IPS-18c (cell line): ENCODE data around the gene CASKIN2.
"Not testable (repeated sequence)": the region's sequence is repeated elsewhere in the genome, so short reads cannot be mapped to it uniquely, and the experiment has no call there.

Source experiments
- H3K4me3 ChIP-seq: 2 replicates; pipeline ENCODE4 v1.7.0; 2013; ENCODE audit warnings: low read depth, mild to moderate bottlenecking, low read length, moderate library complexity; ENCODE audit not compliant: insufficient read depth
- H3K9me3 ChIP-seq: one replicate; pipeline ENCODE4 v1.6.1; 2013; ENCODE audit warnings: mild to moderate bottlenecking, low read length, moderate library complexity; ENCODE audit not compliant: control insufficient read depth, insufficient read depth

The CASKIN2 gene

DNA sequence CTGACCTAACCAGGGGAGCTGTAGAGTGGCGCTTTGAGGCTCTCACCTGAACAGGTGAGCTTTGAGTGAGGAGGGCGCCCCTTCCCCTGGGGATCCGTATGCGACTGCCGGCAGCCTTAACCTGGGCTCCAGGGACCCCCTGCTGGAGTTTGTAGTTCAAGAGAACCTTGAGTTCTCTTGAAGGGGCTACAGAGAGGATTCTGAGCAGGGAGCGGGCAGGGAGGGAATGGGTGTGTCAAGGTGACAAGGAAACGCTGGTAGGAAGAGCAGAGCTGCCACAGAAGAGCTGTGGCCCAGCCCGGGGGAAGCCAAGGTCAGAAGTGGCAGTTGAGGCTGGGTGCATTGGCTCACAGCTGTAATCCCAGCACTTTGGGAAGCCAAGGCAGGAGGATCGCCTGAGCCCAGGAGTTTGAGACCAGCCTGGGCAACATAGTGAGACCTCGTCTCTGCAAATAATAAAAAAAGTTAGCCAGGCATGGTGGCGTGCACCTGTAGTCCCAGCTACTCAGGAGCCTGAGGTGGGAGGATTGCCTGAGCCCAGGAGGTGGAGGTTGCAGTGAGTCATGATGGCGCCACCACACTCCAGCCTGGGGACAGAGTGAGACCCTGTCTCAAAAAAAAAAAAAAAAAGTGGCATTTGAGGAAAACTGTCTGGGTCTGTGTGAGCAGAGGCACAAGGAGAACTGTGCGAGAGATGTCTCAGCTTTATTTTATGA is 11.4 kb upstream of the CASKIN2 start:
- H3K4me3 ChIP-seq = peak overlapping the region; percentile 74

DNA sequence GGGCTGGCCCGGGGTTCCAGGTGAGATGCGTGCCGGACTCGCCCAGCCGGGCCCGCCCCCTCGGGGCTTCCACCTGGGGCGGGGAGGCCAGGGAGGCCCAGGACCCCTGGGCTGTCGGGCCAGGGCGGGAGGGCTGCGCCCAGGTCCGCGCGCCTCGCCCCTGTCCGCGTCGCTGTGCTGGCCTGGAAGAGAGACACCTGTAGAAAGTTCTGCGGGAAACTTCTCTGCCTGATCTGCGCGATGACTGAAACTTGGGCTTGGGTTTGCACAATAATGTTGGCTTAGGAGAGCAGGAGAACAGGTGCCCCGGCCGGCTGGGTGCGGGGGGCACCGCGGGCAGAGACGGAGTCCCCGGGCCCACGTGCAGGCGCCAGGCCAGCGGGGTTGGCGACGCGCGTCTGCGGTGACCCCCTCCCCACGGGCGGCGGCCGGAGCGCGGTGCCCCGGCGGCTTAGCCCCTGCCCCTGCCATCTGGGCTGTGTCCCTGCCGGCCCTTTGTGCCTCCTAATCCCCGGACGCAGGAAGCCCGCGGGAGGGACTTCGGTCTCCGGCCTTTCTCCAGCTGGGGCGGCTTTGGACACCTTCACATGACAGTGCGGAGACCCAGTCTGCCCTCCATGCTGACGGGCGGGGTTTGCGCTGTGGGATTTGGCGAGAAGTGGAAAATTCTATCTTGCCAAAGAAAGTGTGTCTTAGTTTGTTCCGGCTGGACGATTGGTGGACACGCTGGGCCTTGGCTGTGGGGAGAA is 10.6 kb upstream of the CASKIN2 start:
- Histone ChIP-seq H3K9me3 (no peaks in the 10 kb centered on the region), H3K4me3 (peak overlapping the region; percentile 74)

More for the DNA sequence above, 11.4 kb upstream of the CASKIN2 start:
- H3K9me3 ChIP-seq = peaks cover 2% of the 10 kb centered on the region

DNA sequence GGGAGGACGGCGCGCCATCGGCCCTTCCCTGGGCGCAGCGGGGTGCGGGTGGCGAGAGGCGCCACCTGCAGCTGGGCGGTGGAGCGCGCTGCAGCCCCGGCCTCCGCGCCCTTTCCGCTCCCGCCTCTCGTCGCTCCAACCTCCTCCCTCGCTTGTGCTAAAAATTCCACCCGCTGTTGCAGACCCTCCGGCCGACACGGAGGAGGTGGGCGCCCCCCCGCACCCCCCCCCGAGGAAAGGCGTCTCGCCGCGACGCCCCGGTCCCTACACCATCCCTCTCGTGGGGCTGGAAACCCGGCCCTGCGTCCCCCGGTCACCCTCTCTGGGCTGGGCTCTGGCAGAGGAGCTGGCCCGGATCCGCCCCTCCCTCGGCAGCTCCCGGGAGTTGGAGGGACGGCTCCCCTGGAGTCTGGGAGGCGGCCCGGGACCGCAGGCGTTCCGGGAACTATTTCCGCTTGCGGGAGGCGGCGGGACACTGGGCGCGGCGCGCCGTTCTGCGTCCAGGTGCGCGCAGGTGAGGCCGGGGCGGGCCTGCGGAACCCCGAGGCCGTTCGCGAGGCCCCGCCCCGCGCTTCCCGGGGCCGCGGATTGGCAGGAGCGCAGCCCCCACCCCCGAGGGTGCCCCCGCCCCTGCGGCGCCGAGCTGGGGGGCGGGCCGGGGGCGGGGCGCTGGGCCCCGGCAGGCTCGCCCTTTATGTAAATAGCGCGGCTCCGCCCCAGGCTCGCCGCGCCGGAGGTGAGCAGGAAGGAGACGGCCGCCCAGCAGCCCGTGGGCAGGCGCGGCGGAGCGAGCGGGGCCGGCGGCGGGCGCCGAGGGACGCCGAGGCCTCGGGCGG is 9.9 kb upstream of the CASKIN2 start, which contains the start of gene LLGL2:
Gene LLGL2, plus strand, starts transcription at position 728 of the 836 bp plus-strand sequence. CDS start 17,730 bp downstream, outside the sequence.
- Histone ChIP-seq H3K9me3 (no peaks in the 10 kb centered on the region), H3K4me3 (peak within 1 kb of the TSS; percentile 91)

DNA sequence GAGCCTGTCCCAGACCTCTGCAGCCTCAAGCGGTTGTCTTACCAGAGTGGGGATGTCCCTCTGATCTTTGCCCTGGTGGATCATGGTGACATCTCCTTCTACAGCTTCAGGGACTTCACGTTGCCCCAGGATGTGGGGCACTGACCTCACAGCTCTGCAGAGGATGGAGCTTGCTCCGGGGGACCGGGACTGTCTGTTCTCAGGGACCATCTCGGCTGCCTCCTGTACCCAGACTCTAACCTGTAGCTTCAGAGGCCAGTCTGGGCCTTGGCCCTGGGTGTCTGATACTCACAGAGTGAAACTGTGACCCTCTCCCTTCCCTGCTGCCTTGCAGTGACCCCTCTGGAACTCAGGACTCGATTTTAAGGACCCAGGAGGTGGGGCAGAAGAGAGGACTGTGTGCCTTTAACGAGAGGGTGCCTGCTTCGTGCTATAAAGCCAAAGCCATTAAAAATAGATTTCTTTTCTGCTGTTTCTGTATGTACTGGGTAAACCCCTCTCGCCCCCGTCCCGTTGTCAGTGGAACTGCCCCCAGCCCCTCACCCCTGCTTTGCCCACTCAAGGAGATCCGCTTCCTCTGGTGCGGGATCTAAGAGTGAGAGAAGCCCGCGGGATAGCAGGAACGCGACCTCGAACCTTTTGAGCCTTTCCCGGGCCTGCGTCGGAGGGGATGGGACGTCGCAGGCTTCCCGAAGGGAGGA is 9.1 kb upstream of the CASKIN2 start:
- Histone ChIP-seq H3K9me3 (no peaks in the 10 kb centered on the region), H3K4me3 (peak overlapping the region; percentile 91)

DNA sequence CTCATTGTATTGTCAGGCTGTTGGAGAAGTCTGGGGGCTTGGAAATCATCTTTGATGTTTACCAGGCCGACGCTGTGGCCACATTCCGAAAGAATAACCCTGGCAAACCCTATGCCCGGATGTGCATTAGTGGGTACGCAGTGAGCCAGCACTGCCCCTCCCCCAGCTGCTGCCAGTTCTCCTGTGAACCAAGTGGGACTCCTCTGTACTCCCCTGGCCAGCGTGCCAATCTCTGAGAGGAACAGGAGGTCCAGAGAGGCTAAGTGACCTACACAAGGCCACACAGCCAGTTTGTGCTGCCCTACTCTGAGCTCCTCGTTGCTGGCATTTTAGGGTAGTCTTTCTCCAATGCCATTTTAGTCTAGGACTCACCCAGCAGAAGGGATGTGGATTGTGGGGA is 8.3 kb upstream of the CASKIN2 start:
- H3K4me3 ChIP-seq = no peak overlapping the region
- H3K9me3 ChIP-seq = no peaks in the 10 kb centered on the region

DNA sequence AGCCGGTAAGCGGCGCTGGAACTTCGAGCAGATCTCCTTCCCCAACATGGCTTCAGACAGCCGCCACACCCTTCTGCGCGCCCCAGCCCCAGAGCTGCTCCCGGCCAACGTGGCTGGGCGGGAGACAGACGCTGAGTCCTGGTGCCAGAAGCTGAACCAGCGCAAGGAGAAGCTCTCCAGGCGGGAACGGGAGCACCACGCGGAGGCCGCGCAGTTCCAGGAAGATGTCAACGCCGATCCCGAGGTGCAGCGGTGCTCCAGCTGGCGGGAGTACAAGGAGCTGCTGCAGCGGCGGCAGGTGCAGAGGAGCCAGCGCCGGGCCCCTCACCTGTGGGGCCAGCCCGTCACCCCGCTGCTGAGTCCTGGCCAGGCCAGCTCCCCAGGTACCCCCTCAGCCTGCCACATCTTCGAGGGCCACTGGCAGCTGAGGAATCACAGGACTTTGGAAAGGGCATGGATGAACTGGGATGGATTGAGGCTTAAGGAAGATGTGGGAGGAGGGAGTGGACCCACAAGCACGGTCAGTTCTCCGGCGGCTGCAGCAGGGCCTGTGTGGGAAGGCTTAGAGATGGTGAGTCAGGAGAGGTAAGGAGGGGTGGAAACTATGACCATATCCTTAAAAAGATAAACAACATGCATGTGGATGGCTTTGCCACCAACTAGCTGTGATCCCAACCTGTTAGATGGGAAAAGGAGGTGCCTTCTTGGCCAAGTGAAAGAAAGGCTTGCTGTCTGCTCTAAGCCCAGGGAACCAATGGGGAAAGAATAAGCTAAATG is 6.8 kb upstream of the CASKIN2 start:
- H3K4me3 ChIP-seq = no peak overlapping the region
- H3K9me3 ChIP-seq = no peaks in the 10 kb centered on the region

DNA sequence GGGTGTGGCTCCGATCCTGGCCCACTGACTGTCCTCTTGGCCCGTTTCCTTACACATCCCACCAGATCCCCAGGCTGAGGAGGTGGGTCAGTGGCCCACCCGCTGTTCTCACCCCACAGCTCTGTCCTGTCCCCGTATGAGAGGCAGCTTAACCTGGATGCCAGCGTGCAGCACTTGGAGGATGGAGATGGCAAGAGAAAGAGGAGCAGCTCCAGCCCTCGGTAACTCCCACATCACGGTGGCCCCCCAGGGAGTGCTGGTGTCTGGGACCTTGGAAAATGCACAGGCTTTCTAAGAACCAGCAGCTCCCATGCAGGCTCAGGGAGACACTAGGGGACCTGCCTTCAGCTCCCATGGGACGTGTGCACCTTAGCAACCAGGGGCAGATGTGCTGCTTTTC is 6.0 kb upstream of the CASKIN2 start:
- no peak overlapping the region for H3K4me3 ChIP-seq
- H3K9me3 ChIP-seq = no peaks in the 10 kb centered on the region

DNA sequence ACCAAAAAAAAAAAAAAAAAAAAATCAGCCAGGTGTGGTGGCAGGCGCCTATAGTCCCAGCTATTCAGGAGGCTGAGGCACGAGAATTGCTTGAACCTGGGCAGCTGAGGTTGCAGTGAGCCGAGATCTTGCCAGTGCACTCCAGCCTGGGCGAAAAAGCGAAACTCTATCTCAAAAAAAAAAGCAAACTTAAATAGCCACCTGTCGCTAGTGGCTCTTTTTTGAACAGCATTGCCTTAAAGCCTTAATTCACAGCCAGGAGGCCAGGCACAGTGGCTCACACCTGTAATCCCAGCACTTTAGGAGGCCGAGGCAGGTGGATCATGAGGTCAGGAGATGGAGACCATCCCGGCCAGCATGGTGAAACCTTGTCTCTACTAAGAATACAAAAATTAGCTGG is 5.1 kb upstream of the CASKIN2 start:
- H3K4me3 ChIP-seq = not testable (repeated sequence)

DNA sequence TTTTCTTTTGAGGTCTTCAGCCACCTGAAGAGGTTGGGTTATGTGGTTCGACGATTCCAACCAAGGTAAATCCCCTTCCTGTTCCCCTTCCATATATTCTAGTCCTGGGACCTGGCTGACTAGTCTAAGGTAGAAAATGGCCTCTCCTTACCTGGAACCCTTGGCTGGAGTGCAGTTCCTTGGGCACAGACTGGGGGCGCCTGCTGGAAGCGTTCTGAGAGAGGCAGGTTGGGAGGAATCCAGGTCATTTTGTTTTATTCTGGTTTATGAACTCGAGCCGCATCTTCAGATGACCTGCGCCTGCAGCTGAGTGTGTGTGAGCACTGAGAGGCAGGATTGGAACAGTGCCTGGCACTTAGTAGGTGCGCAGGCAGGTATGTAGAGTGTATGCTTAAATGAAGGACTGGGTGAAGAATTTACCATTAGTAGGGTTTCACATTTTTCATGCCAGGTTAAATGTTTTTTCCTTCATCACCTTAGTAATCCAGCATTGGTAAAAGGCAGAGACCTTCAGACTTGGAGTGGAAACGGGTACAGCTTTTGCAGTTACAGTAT is 3.7 kb upstream of the CASKIN2 start:
- H3K4me3 ChIP-seq = no peak overlapping the region
- peaks cover 1% of the 10 kb centered on the region for H3K9me3 ChIP-seq

More for the DNA sequence above, 5.1 kb upstream of the CASKIN2 start:
- H3K9me3 ChIP-seq = not testable (repeated sequence)

DNA sequence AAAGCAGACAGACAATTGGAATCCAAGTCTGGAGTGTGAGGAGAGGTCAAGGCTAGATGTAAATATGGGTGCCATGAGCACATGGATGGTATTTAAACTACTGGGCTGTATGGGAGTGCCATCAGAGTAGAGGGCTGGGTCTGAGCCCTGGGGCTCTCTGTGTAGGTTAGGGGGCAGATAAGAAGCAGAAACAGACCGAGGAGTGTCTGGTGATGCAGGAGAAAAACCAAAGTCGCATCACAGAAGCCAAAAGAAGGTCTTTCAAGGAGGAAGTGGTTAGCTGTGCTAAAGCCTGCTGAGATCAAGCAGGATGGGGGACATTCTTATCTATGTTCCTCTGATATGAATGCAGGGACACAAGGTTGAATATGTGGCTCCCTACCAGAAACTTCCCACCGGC is 2.9 kb upstream of the CASKIN2 start:
- Histone ChIP-seq H3K9me3 (peaks cover 2% of the 10 kb centered on the region), H3K4me3 (no peak overlapping the region)

DNA sequence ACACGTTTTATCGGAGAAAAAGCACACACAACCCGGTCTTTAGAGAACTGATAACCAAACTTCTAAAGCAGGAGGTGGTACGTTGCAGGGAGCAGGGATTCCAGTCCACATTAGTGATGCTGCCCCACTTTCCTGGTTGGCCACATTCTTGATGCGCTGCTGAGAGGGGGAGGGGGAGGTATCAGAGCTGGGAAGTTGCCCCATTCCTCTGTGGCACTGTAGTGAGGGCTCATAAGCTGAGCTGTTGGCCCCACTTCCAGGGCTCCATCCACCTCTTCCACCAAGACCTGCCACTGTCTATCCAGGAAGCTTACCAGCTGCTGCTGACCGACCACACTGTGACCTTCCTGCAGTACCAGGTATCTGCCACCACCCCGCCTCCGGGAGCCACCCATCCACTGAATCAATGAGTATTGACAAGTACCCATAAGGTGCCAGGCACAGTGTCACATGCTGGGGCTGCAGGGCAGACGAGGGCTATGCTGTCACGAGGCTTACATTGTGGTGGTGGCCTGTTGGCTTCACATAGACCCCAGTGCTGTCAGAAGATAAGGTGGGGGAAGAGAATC is 2.0 kb upstream of the CASKIN2 start:
- peaks cover 2% of the 10 kb centered on the region for H3K9me3 ChIP-seq
- peak overlapping the region; percentile 77 for H3K4me3 ChIP-seq

DNA sequence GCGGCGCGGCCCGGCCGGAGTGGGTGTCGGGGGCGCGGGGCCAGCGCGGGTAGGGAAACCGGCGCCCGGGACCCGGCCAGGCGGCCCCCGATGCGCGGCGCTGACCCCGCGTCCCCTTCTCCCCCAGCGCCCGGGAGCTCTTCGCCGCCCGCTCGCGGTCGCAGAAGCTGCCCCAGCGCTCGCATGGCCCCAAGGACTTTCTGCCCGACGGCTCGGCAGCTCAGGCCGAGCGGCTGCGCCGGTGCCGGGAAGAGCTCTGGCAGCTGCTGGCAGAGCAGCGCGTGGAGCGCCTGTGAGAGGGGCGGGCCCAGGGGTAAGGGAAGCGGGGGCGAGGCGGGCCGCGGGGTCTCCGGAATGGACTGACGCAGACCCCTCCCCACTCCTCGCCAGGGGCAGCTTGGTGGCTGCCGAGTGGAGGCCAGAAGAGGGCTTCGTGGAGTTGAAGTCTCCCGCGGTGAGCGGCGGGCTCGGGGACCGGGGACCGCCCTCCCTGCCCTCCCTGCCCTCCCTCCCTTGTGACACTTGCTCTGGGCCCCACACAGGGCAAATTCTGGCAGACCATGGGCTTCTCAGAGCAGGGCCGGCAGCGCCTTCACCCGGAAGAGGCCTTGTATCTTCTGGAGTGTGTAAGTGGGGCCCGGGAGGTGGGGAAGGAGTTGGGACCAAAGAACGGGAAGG is 1.4 kb upstream of the CASKIN2 start:
- Histone ChIP-seq H3K4me3 (peak overlapping the region; percentile 77), H3K9me3 (peaks cover 2% of the 10 kb centered on the region)

DNA sequence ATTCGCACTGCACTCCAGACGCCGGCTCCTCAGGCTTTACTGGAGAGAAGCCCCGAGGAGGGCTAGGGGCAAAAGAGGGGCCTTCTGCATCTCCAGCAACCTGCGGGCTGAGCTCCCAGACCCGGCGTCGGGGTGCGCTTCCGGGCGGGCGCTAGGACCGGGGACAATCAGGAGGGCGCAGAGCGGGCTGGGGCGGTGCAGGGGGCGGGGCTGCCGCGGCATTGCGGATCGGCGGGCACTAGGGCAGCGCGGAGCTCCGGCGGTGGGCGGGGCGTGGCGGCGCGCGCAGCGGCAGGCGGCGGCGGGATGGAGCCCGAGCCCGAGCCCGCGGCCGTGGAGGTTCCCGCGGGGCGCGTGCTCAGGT is 900 bp upstream of the CASKIN2 start, which contains the start of gene TSEN54:
Gene TSEN54, plus strand, starts transcription at position 274 of the 364 bp plus-strand sequence. Its CDS starts 33 bp downstream, at position 307.
- Histone ChIP-seq H3K4me3 (peak within 1 kb of the TSS; percentile 77), H3K9me3 (peaks cover 2% of the 10 kb centered on the region)

DNA sequence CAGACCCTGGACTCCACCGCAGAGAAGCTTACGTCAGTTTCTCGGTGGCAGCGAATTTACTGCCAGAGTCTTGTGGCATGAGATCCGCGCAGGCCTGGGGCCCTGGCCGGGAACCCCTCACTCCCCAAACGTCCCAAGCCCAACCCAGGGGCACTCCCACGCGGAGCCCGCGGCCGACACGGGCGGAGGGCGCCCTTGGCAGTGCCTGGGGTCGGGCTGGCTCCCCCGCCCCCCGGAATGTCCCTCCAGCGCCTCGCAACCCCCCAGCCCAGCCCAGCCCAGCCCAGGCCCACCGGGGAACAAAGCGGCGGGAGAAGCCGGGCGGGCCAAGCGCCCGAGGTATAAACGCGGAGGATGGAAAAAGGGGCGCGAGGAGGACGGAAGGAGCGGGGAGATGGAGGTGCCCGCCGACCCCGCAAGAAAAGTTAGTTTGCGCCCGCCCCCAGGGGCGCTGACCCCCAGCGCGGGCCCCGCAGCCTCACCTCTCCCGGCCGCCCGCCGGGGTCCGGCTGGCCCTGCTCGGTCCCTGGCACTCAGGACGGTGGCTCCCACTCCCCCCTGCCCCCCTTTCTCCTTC is 330 bp downstream of the CASKIN2 start:
- peak overlapping the region; percentile 77 for H3K4me3 ChIP-seq
- peaks cover 2% of the 10 kb centered on the region for H3K9me3 ChIP-seq

DNA sequence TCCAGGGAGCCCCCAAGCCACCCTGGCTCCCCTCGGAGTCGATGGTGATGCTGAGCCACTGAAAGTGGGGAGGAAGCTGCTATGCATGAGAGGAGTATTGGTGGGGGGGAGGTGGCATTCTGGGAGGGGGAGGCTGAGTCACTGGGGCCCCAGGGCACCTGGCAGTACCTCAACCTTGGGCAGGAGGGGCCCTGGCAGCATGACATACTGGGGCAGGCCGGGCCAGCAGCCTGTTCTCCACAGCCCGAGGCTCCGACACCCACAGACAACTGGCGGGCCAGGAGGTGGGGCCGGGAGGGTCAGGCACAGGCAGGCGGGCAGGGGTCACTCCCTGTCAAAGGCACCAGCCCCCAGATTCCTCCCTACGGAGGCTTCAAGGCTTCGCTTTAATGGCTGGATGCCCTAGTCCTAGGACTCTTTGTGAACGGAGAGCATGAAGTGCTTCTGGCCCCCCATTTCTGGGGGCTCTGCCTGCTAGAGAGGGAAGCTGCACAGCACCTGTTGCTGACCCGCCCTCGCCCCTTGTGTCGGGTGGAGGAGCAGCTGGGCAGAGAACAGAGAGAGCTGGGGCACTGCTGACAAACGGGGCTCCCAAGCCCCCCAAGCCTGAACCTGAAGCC is 928 bp downstream of the CASKIN2 start:
- Histone ChIP-seq H3K9me3 (peaks cover 2% of the 10 kb centered on the region), H3K4me3 (peak overlapping the region; percentile 77)
